ENCODE results near the gene RBM6.
"Not testable (repeated sequence)": the region's sequence is repeated elsewhere in the genome, so short reads cannot be mapped to it uniquely, and the experiment has no call there.

Gene RBM6

GRCh38 chr3:49992326-49992725 lies 52.4 kb downstream of the RBM6 start:
- no peak for DNase-seq (ENCODE audit: low spot score)

- no peak for DNase-seq (ENCODE audit: low spot score)
Measured at GRCh38 chr3:49994476-49994875, 54.5 kb downstream of the RBM6 start.

- DNase-seq (ENCODE audit: low spot score) = no peak
Measured at GRCh38 chr3:49996016-49996415, 56.1 kb downstream of the RBM6 start.

- no peak for DNase-seq (ENCODE audit: low spot score)
Measured at GRCh38 chr3:49997862-49998261, 57.9 kb downstream of the RBM6 start.

- no peak for DNase-seq (ENCODE audit: low spot score)
Measured at GRCh38 chr3:49998326-49998725, 58.4 kb downstream of the RBM6 start.

GRCh38 chr3:50001511-50001910 lies 61.6 kb downstream of the RBM6 start:
- no peak for DNase-seq (ENCODE audit: low spot score)

GRCh38 chr3:50003216-50003615 lies 63.3 kb downstream of the RBM6 start:
- no peak for DNase-seq (ENCODE audit: low spot score)

- no peak for DNase-seq (ENCODE audit: low spot score)
Measured at GRCh38 chr3:50003824-50004223, 63.9 kb downstream of the RBM6 start.

GRCh38 chr3:50008931-50009330 lies 69.0 kb downstream of the RBM6 start:
- DNase-seq (ENCODE audit: low spot score) = no peak

GRCh38 chr3:50010959-50011358 lies 71.0 kb downstream of the RBM6 start:
- DNase-seq (ENCODE audit: low spot score) = no peak

- DNase-seq (ENCODE audit: low spot score) = no peak
Measured at GRCh38 chr3:50015918-50016317, 76.0 kb downstream of the RBM6 start.

- no peak for DNase-seq (ENCODE audit: low spot score)
Measured at GRCh38 chr3:50028346-50028745, 88.4 kb downstream of the RBM6 start.

- not testable (repeated sequence) for DNase-seq (ENCODE audit: low spot score)
Measured at GRCh38 chr3:50031201-50031600, 91.3 kb downstream of the RBM6 start.

- no peak for DNase-seq (ENCODE audit: low spot score)
Measured at GRCh38 chr3:50044976-50045375, 105.0 kb downstream of the RBM6 start.

GRCh38 chr3:50047426-50047825 lies 107.5 kb downstream of the RBM6 start:
- no peak for DNase-seq (ENCODE audit: low spot score)

GRCh38 chr3:50050361-50050760 lies 110.4 kb downstream of the RBM6 start:
- no peak for DNase-seq (ENCODE audit: low spot score)

GRCh38 chr3:50057756-50058155 lies 117.8 kb downstream of the RBM6 start:
- DNase-seq (ENCODE audit: low spot score) = no peak

GRCh38 chr3:50068134-50068533 lies 128.2 kb downstream of the RBM6 start:
- no peak for DNase-seq (ENCODE audit: low spot score)

- DNase-seq (ENCODE audit: low spot score) = no peak
Measured at GRCh38 chr3:50078091-50078490, 138.1 kb downstream of the RBM6 start.

- DNase-seq (ENCODE audit: low spot score) = no peak
Measured at GRCh38 chr3:50078622-50079021, 138.7 kb downstream of the RBM6 start.

- not testable (repeated sequence) for DNase-seq (ENCODE audit: low spot score)
Measured at GRCh38 chr3:50084951-50085350, 145.0 kb downstream of the RBM6 start.

GRCh38 chr3:50088725-50089608 lies 149.0 kb downstream of the RBM6 start, which contains the start of gene RBM5:
Gene RBM5 (plus strand): TSS chr3:50088919. CDS start chr3:50090435, 1,516 bp downstream.
- DNase-seq (ENCODE audit: low spot score) = peak; percentile 98

- DNase-seq (ENCODE audit: low spot score) = no peak
Measured at GRCh38 chr3:50089609-50089945, 149.6 kb downstream of the RBM6 start.

GRCh38 chr3:50090984-50091383 lies 151.0 kb downstream of the RBM6 start:
- DNase-seq (ENCODE audit: low spot score) = no peak

Data from HuH-7 (cell line).